ENCODE measurements around the gene PAQR3.
A peak's percentile ranks its signal among the peaks of the same experiment; 100 is the strongest.

- TF ChIP-seq RARB (CRISPR knock-in tag; IDR thresholded peaks at IDR 0.05) (no peak), PPARA (CRISPR knock-in tag; IDR thresholded peaks at IDR 0.05; ENCODE audit: borderline replicate concordance) (no peak), TSHZ2 (CRISPR knock-in tag; IDR thresholded peaks at IDR 0.05) (peak; percentile 34; the same call in 1 of the 2 replicates), SNAI2 (CRISPR knock-in tag; IDR thresholded peaks at IDR 0.05) (no peak), ZFP3 (CRISPR knock-in tag; IDR thresholded peaks at IDR 0.05) (0 out of 2 replicates have a peak, but pooled peaks have one; percentile 65), ZNF8 (CRISPR knock-in tag; IDR thresholded peaks at IDR 0.05) (peak; percentile 66; the same call in 1 of the 2 replicates), ZNF70 (CRISPR knock-in tag; IDR thresholded peaks at IDR 0.05) (no peak), ZFP30 (CRISPR knock-in tag; IDR thresholded peaks at IDR 0.05) (0 out of 2 replicates have a peak, but pooled peaks have one; percentile 17)
- TF ChIP-seq, protein P1, sequence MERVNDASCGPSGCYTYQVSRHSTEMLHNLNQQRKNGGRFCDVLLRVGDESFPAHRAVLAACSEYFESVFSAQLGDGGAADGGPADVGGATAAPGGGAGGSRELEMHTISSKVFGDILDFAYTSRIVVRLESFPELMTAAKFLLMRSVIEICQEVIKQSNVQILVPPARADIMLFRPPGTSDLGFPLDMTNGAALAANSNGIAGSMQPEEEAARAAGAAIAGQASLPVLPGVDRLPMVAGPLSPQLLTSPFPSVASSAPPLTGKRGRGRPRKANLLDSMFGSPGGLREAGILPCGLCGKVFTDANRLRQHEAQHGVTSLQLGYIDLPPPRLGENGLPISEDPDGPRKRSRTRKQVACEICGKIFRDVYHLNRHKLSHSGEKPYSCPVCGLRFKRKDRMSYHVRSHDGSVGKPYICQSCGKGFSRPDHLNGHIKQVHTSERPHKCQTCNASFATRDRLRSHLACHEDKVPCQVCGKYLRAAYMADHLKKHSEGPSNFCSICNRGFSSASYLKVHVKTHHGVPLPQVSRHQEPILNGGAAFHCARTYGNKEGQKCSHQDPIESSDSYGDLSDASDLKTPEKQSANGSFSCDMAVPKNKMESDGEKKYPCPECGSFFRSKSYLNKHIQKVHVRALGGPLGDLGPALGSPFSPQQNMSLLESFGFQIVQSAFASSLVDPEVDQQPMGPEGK (CRISPR knock-in tag; IDR thresholded peaks at IDR 0.05; ENCODE audit: borderline replicate concordance) = no peak
- TF ChIP-seq, protein P2, sequence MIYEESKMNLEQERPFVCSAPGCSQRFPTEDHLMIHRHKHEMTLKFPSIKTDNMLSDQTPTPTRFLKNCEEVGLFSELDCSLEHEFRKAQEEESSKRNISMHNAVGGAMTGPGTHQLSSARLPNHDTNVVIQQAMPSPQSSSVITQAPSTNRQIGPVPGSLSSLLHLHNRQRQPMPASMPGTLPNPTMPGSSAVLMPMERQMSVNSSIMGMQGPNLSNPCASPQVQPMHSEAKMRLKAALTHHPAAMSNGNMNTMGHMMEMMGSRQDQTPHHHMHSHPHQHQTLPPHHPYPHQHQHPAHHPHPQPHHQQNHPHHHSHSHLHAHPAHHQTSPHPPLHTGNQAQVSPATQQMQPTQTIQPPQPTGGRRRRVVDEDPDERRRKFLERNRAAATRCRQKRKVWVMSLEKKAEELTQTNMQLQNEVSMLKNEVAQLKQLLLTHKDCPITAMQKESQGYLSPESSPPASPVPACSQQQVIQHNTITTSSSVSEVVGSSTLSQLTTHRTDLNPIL (CRISPR knock-in tag; IDR thresholded peaks at IDR 0.05; ENCODE audit: low read depth) = no peak
- TF ChIP-seq, protein P3, sequence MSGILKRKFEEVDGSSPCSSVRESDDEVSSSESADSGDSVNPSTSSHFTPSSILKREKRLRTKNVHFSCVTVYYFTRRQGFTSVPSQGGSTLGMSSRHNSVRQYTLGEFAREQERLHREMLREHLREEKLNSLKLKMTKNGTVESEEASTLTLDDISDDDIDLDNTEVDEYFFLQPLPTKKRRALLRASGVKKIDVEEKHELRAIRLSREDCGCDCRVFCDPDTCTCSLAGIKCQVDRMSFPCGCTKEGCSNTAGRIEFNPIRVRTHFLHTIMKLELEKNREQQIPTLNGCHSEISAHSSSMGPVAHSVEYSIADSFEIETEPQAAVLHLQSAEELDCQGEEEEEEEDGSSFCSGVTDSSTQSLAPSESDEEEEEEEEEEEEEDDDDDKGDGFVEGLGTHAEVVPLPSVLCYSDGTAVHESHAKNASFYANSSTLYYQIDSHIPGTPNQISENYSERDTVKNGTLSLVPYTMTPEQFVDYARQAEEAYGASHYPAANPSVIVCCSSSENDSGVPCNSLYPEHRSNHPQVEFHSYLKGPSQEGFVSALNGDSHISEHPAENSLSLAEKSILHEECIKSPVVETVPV (CRISPR knock-in tag; IDR thresholded peaks at IDR 0.05) = no peak
Measured at GRCh38 chr4:78938868-78939666, at the start of gene PAQR3.

Measured in SK-N-SH treated with all-trans-retinoic acid at 6 μM for 48 hours (cell line).